H1 (cell line): ENCODE results near the gene NDST3. TPM values are rescaled to one million over a fixed set of nuclear protein-coding genes. Genes with fewer than 3 reads are reported as not detected.

Source experiments
- CTCF ChIA-PET: fragments of 300-600 bp; sonication (Branson Sonifier 250); formaldehyde crosslinking; loops from one replicate; lab custom pipeline; 2021; ENCODE audit not compliant: partially characterized antibody; lab: Charles Lee
- POLR2A ChIA-PET: fragments of 300-600 bp; sonication (Branson Sonifier 250); formaldehyde crosslinking; loops from one replicate; lab custom pipeline; 2021; ENCODE audit warnings: inconsistent platforms; ENCODE audit not compliant: partially characterized antibody; lab: Charles Lee
- DNase-seq, 2 experiments: peaks; one replicate each; pipeline versions ENCODE4 v3.0.0 to v3.0.0-alpha.2; 2010 to 2022; ENCODE audit warnings: low spot score in 2 of 2, low read depth in 1 of 2, mixed read lengths in 1 of 2
- FAIRE-seq: peaks from 2 replicates; lab custom pipeline; 2011; peaks lifted over from hg19 to GRCh38; lab: Jason Lieb, UNC
- H2AFZ ChIP-seq: 2 replicates; pipeline ENCODE4 v1.8.1; 2012; ENCODE audit warnings: low read length, inconsistent platforms
- H2AK5ac ChIP-seq: 2 replicates; pipeline ENCODE4 v1.6.1; 2013; ENCODE audit warnings: low read depth, low read length
- H2BK120ac ChIP-seq: replicated peaks from 2 replicates; pipeline ENCODE3; 2013; ENCODE audit warnings: low read depth, low read length, inconsistent platforms
- H2BK12ac ChIP-seq: 2 replicates; pipeline ENCODE4 v1.6.1; 2013; ENCODE audit warnings: low read depth, low read length
- H2BK15ac ChIP-seq: 2 replicates; pipeline ENCODE4 v1.6.1; 2013; ENCODE audit warnings: low read length
- H2BK20ac ChIP-seq: 2 replicates; pipeline ENCODE4 v1.6.1; 2013; ENCODE audit warnings: low read length
- H2BK5ac ChIP-seq: 2 replicates; pipeline ENCODE4 v1.6.1; 2013; ENCODE audit warnings: low read depth, low read length
- H3K14ac ChIP-seq: 2 replicates; pipeline ENCODE4 v1.6.1; 2013; ENCODE audit warnings: inconsistent platforms; ENCODE audit not compliant: insufficient read length
- H3K18ac ChIP-seq: 2 replicates; pipeline ENCODE4 v1.6.1; 2013; ENCODE audit warnings: low read length; ENCODE audit errors: extremely low read depth
- H3K23ac ChIP-seq: 2 replicates; pipeline ENCODE4 v1.6.1; 2013; ENCODE audit warnings: inconsistent platforms; ENCODE audit not compliant: insufficient read length
- H3K23me2 ChIP-seq: 2 replicates; pipeline ENCODE4 v1.6.1; 2013; ENCODE audit warnings: low read depth, low read length
- H3K27ac ChIP-seq: 2 replicates; pipeline ENCODE4 v1.6.1; 2011; ENCODE audit warnings: low read depth, low read length, inconsistent platforms
- H3K27me3 ChIP-seq, 4 experiments: replicated peaks in 1 of 4; 1 replicate in 1 of 4; 2 replicates in 3 of 4; pipeline versions ENCODE4 v1.6.1 to v1.8.1; 2011 to 2013; ENCODE audit warnings: low read length in 3 of 4, mild to moderate bottlenecking in 3 of 4, inconsistent platforms in 2 of 4, mixed read lengths in 2 of 4, moderate library complexity in 1 of 4; ENCODE audit not compliant: control insufficient read depth in 3 of 4, insufficient read depth in 3 of 4; ENCODE audit errors: extremely low read depth in 1 of 4
- H3K36me3 ChIP-seq, 4 experiments: 2 replicates each; pipeline versions ENCODE4 v1.6.1 to v1.8.1; 2011 to 2013; ENCODE audit warnings: mild to moderate bottlenecking in 4 of 4, low read length in 3 of 4, moderate library complexity in 2 of 4, control low read depth in 1 of 4, inconsistent platforms in 1 of 4; ENCODE audit not compliant: insufficient read depth in 4 of 4, control insufficient read depth in 2 of 4
- H3K4ac ChIP-seq: replicated peaks from 2 replicates; pipeline ENCODE3; 2013; ENCODE audit warnings: low read length, low read depth, mixed read lengths, inconsistent platforms; ENCODE audit not compliant: insufficient read length
- H3K4me1 ChIP-seq, 4 experiments: replicated peaks in 1 of 4; 1 replicate in 1 of 4; 2 replicates in 3 of 4; pipeline versions ENCODE4 v1.6.1 to v1.8.1; 2011 to 2013; ENCODE audit warnings: low read length in 3 of 4, inconsistent platforms in 2 of 4, mixed read lengths in 1 of 4; ENCODE audit not compliant: insufficient read depth in 4 of 4, control insufficient read depth in 3 of 4
- H3K4me2 ChIP-seq, 2 experiments: 2 replicates each; pipeline versions ENCODE4 v1.6.1 to v1.8.1; 2011 to 2013; ENCODE audit warnings: low read depth in 2 of 2, low read length in 2 of 2, control low read depth in 1 of 2, inconsistent platforms in 1 of 2, mild to moderate bottlenecking in 1 of 2; ENCODE audit not compliant: insufficient read depth in 1 of 2
- H3K4me3 ChIP-seq, 4 experiments: fragments of 200-600, 300-600 bp in 1 of 4; sonication (generic), shearing (Covaris generic), sonication (Bioruptor Twin) in 1 of 4; 2 replicates each; pipeline versions ENCODE4 v1.5.1 to v1.8.1; 2011 to 2016; ENCODE audit warnings: low read length in 4 of 4, low read depth in 3 of 4, control low read depth in 2 of 4, inconsistent platforms in 2 of 4, mild to moderate bottlenecking in 2 of 4, mixed read lengths in 1 of 4, moderate library complexity in 1 of 4; ENCODE audit not compliant: insufficient read depth in 2 of 4; ENCODE audit errors: extremely low read depth in 1 of 4
- H3K56ac ChIP-seq: replicated peaks from 2 replicates; pipeline ENCODE3; 2013; ENCODE audit warnings: low read depth, mild to moderate bottlenecking, mixed read lengths, low read length, inconsistent platforms; ENCODE audit not compliant: insufficient read length
- H3K79me1 ChIP-seq: 2 replicates; pipeline ENCODE4 v1.6.1; 2013; ENCODE audit warnings: low read depth, low read length, control low read depth
- H3K79me2 ChIP-seq, 2 experiments: 2 replicates each; pipeline versions ENCODE4 v1.6.1 to v1.8.1; 2012 to 2013; ENCODE audit warnings: low read length in 2 of 2, mild to moderate bottlenecking in 2 of 2, inconsistent platforms in 1 of 2; ENCODE audit not compliant: insufficient read depth in 2 of 2, control insufficient read depth in 1 of 2
- H3K9ac ChIP-seq, 4 experiments: replicated peaks in 1 of 4; 1 replicate in 1 of 4; 2 replicates in 3 of 4; pipeline versions ENCODE4 v1.6.1 to v1.8.1; 2011 to 2013; ENCODE audit warnings: low read depth in 3 of 4, low read length in 3 of 4, control low read depth in 2 of 4, mild to moderate bottlenecking in 2 of 4, moderate library complexity in 2 of 4, inconsistent platforms in 1 of 4; ENCODE audit errors: extremely low read depth in 1 of 4
- H3K9me3 ChIP-seq, 2 experiments: 2 replicates each; pipeline versions ENCODE4 v1.6.1 to v1.8.1; 2012 to 2013; ENCODE audit warnings: mild to moderate bottlenecking in 2 of 2, moderate library complexity in 2 of 2, control low read depth in 1 of 2, inconsistent platforms in 1 of 2, low read depth in 1 of 2, low read length in 1 of 2, mixed read lengths in 1 of 2; ENCODE audit not compliant: insufficient read depth in 2 of 2
- H4K20me1 ChIP-seq, 2 experiments: replicated peaks in 1 of 2; 2 replicates each; pipeline versions ENCODE3 to v1.8.1; 2011 to 2013; ENCODE audit warnings: inconsistent platforms in 2 of 2, low read length in 2 of 2, mild to moderate bottlenecking in 1 of 2; ENCODE audit not compliant: insufficient read depth in 2 of 2, control insufficient read depth in 1 of 2
- H4K5ac ChIP-seq: 2 replicates; pipeline ENCODE4 v1.6.1; 2013; ENCODE audit warnings: low read length, low read depth, mixed read lengths, inconsistent platforms; ENCODE audit not compliant: insufficient read length
- H4K8ac ChIP-seq: 2 replicates; pipeline ENCODE4 v1.8.0; 2013; ENCODE audit warnings: mild to moderate bottlenecking, moderate library complexity, low read length, inconsistent platforms; ENCODE audit not compliant: insufficient read depth; ENCODE audit errors: extremely low read depth
- H4K91ac ChIP-seq: replicated peaks from 2 replicates; pipeline ENCODE3; 2013; ENCODE audit warnings: low read length, mixed read lengths, inconsistent platforms; ENCODE audit not compliant: insufficient read length
- CHD2 ChIP-seq: IDR thresholded peaks from 2 replicates; pipeline ENCODE4 v1.6.1; 2012; ENCODE audit warnings: low read length, improper control_type of control experiment
- SAP30 ChIP-seq: fragments of 300-600 bp; sonication (generic); IDR thresholded peaks from 2 replicates; pipeline ENCODE4 v1.7.1; 2012; ENCODE audit warnings: low read length, moderate library complexity, mild to moderate bottlenecking, inconsistent platforms; ENCODE audit not compliant: insufficient read depth, insufficient replicate concordance
- TCF12 ChIP-seq: IDR thresholded peaks from 2 replicates; pipeline ENCODE4 v1.6.1; 2011; ENCODE audit warnings: low read depth, mild to moderate bottlenecking, low read length
- WGBS, 2 experiments: shearing (Covaris generic) in 1 of 2; methylation state at CpG; one replicate each; pipeline versions ENCODE4 v1.1.6 to v1.1.7; 2013 to 2015; ENCODE audit warnings: low lambda C conversion rate in 2 of 2, mixed read lengths in 2 of 2, inconsistent platforms in 1 of 2, low coverage in 1 of 2, missing lambda C conversion rate in 1 of 2; ENCODE audit not compliant: insufficient replicate concordance in 2 of 2, insufficient coverage in 1 of 2, insufficient read length in 1 of 2; ENCODE audit errors: extremely low coverage in 1 of 2, missing lambda C conversion rate in 1 of 2; 5-methylcytosine and 5-hydroxymethylcytosine counted together
- polyA plus RNA-seq, 7 experiments: library from polyadenylated mRNA; depleted of rRNA in 3 of 7; stranded (reverse) in 5 of 7; unstranded in 2 of 7; fragments of >200 nt in 5 of 7; fragments of 200-250 nt in 2 of 7; gene quantifications; 1 replicate in 5 of 7; 2 replicates in 1 of 7; 4 replicates in 1 of 7; pipeline versions ENCODE4 v1.2.1 to v1.2.3, GENCODE V29; 2011 to 2013; ENCODE audit warnings: missing spikeins in 2 of 7, mixed read lengths in 2 of 7
- total RNA-seq: library from RNA; stranded (reverse); fragmentation: NEBNext Ultra II Directional; extraction: Animal tissue kit (Norgen Biotek cat#: 25700); gene quantifications from 2 replicates; pipeline ENCODE4 v1.2.1, GENCODE V29; 2021

The NDST3 gene
- total and polyA plus RNA-seq, 2 of the 8 experiments (the other 6 are each of a cell fraction or from before 2014, with no cell fraction given) = 0.35 to 0.60 TPM

GRCh38 chr4:118102195-118102594 lies 67.9 kb downstream of the NDST3 start:
- Histone ChIP-seq H3K56ac (no peak overlapping the region), H3K79me2 (no peaks in the 10 kb centered on the region), H3K36me3 (no peaks in the 10 kb centered on the region), H3K4me3 (no peak overlapping the region), H3K4me1 (no peaks in the 10 kb centered on the region), H3K4ac (no peak overlapping the region), H3K4me2 (no peak overlapping the region), H4K91ac (no peak overlapping the region), H4K5ac (no peak overlapping the region), H3K14ac (no peak overlapping the region), H3K18ac (no peak overlapping the region), H2BK120ac (no peak overlapping the region), H2BK12ac (no peak overlapping the region), H2BK5ac (no peak overlapping the region), H2AFZ (no peak overlapping the region), H3K23ac (no peak overlapping the region), H3K79me1 (no peaks in the 10 kb centered on the region), H4K20me1 (no peaks in the 10 kb centered on the region), H3K27ac (no peak overlapping the region), H3K9ac (no peak overlapping the region), H4K8ac (no peak overlapping the region), H3K27me3 (no peaks in the 10 kb centered on the region), H2BK15ac (no peak overlapping the region), H3K23me2 (no peaks in the 10 kb centered on the region), H2AK5ac (no peak overlapping the region), H3K9me3 (no peaks in the 10 kb centered on the region), H2BK20ac (no peak overlapping the region)
- TF ChIP-seq SAP30 (no peak), TCF12 (no peak), CHD2 (no peak)
- WGBS, 2 experiments = 86% methylated on average over 2 of the region's 2 CpGs; no CpG with 5 or more reads in 1 of the 2 experiments
- ChIA-PET POLR2A (no interaction called here), CTCF (no interaction called here)
- DNase-seq (no peak), FAIRE-seq (no peak)
